Left ventricle myocardium superior (tissue), 1 donor: ENCODE measurements around the gene PSAPL1. TPM values are rescaled to one million over a fixed set of nuclear protein-coding genes. Genes with fewer than 3 reads are reported as not detected.
"Not testable (repeated sequence)": the region's sequence is repeated elsewhere in the genome, so short reads cannot be mapped to it uniquely, and the experiment has no call there.

Source experiments
- ATAC-seq: fragments of 200-7000 bp; cut with Tn5 transposase; one replicate; pipeline ENCODE4 v1.9.1; 2020; ENCODE audit warnings: mild to moderate bottlenecking, moderate library complexity
- DNase-seq: peaks from one replicate; pipeline ENCODE4 v3.0.0-alpha.2; 2020
- intact Hi-C: fragments of 100-400 bp; cut with micrococcal nuclease; formaldehyde crosslinking; loops from one replicate; pipeline ENCODE4 v1.11.0; 2022
- total RNA-seq: library from RNA; stranded (reverse); fragmentation: NEBNext Ultra II Directional; extraction: Animal tissue kit (Norgen Biotek cat#: 25700); gene quantifications from one replicate; pipeline ENCODE4 v1.2.1, GENCODE V29; 2021
- donor health status: DM: no; HTN: yes; CAD: no; lungs with severe emphysema.

The PSAPL1 gene
- total RNA-seq, 1 donor from 2014 or later, result not detected

- peak; percentile 48 for DNase-seq
- no peak for ATAC-seq
- intact Hi-C loops, result no loop called here
These were observed 25.8 kb upstream of the PSAPL1 start for GRCh38 chr4:7460566-7460965.

DNA sequence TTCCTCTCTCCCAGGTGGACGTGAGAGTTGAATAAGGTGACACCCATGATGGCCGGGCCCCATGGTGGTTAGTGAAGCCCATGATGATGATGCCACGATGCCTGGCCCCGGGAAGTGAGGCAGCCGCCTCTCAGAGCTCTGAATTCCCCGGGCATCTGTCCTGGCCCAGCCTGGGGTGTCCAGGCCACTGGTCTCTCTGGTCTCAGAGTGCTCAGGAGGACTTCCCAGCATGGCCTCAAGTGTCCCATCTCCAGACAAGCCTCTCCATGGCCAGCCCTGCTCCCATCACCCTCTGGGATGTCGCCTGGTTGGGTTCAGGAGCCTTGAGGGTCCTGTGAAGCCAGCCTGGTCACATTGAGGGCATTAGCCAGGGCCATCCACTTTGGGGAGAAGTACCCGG, 24.7 kb upstream of the PSAPL1 start:
- no peak for DNase-seq
- ATAC-seq, result no peak
- intact Hi-C loops, result no loop called here

- intact Hi-C loops, result no loop called here
- DNase-seq, result no peak
These were observed 23.7 kb upstream of the PSAPL1 start for GRCh38 chr4:7458477-7458876.

GRCh38 chr4:7458066-7458425, 23.3 kb upstream of the PSAPL1 start:
- DNase-seq, result peak; percentile 20

More at GRCh38 chr4:7458477-7458876, 23.7 kb upstream of the PSAPL1 start:
- ATAC-seq, result no peak

GRCh38 chr4:7457201-7458065, 22.7 kb upstream of the PSAPL1 start:
- no peak for ATAC-seq
- DNase-seq, result peak; percentile 16
- intact Hi-C loops, result no loop called here

More at GRCh38 chr4:7458066-7458425, 23.3 kb upstream of the PSAPL1 start:
- intact Hi-C loops, result no loop called here
- ATAC-seq, result no peak

GRCh38 chr4:7452802-7453201, 18.1 kb upstream of the PSAPL1 start:
- DNase-seq, intact Hi-C loops, ATAC-seq: not testable (repeated sequence)

GRCh38 chr4:7451800-7452199, 17.1 kb upstream of the PSAPL1 start:
- intact Hi-C loops, result no loop called here
- ATAC-seq, result no peak
- no peak for DNase-seq

DNA sequence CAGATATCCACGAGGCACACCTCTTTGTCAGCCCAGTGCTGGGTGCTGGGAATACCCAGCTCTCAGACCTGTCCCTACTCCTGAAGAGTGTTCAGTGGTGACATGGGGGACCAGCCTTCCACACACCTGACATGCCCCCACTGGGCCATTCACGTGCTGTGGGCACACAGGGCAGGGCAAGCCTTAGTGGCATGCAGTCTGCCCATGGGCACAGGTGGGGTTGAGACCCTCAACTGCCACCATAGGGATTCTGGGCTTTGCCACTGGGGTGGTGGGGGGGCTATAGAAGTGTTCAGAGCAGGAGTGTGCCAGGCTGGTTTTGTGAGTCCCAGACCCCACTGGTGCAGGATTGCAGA, 16.7 kb upstream of the PSAPL1 start:
- DNase-seq (no peak), ATAC-seq (no peak)
- intact Hi-C loops, result no loop called here

DNA sequence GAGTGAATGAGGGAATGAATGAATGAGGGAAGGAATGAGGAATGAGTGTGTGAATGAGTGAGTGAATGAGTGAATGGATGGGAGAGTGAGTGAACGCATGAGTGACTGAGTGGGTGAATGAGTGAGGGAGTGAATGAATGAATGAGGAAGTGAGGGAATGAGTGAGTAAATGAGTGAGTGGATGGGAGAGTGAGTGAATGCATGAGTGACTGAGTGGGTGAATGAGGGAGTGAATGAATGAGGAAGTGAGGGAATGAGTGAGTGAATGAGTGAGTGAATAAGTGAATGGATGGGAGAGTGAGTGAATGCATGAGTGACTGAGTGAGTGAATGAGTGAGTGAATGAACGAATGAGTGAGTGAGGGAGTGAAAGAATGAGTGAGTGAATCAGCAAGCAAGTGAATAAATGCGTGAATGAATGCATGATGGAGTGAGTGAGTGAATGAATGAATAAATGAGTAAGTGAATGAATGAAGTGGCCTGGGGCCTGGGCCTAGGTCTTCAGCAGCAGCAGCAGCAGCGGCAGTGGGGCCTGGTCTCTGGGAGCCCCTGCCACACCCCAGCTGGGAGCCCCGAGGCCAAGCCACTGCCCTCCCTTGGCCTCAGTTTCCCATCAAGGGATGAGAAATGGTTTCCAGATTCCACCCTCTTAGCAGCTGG, 16.2 kb upstream of the PSAPL1 start:
- ATAC-seq (no peak), DNase-seq (peak; percentile 15)
- intact Hi-C loops, result no loop called here

DNA sequence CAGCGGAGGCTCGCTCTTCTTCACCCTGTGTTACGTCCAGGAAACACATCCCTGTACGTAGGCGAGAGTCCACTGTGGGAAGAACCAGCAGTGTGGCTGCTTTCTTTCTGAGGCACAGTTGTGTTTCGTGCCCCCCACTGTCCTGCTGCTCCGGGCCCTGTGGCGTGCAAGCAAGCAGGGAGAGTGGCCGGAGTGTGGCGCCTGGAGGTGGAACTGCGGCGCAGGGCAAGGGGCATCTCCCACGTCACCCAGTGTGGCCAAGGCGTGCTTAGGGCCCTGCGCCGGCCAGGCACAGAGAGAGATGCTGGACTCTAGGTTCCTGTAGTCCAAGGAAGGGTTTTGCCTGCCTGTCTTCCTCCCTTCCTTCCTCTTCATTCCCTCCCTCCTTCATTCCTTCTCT, 13.3 kb upstream of the PSAPL1 start:
- no peak for DNase-seq
- no peak for ATAC-seq
- intact Hi-C loops, result no loop called here

- intact Hi-C loops, result no loop called here
- ATAC-seq (no peak), DNase-seq (no peak)
These were observed 12.5 kb upstream of the PSAPL1 start for GRCh38 chr4:7447236-7447635.

DNA sequence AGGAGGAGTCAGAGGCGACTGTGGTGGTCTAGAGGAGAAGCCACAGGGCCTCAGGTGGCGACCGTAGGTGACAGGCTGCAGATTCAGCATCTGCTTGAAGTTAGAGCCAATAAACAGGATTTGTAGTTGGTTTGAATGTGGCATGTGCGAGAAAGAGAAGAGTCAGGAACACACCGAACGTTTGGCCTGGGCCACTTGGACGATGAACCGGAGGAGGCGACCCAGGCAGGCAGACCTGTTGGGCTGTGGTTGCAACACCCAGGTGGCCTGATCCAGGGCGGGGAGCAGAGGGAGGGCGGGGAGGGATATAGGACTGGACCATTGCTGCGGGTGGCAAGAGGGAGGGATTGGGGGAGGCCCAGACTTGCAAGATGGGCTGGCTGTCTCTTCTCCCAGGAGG, 10.0 kb upstream of the PSAPL1 start:
- ATAC-seq (no peak), DNase-seq (peak; percentile 5)
- intact Hi-C loops, result no loop called here

GRCh38 chr4:7444314-7444713, 9.6 kb upstream of the PSAPL1 start:
- DNase-seq (peak; percentile 13), ATAC-seq (no peak)
- intact Hi-C loops, result no loop called here

DNA sequence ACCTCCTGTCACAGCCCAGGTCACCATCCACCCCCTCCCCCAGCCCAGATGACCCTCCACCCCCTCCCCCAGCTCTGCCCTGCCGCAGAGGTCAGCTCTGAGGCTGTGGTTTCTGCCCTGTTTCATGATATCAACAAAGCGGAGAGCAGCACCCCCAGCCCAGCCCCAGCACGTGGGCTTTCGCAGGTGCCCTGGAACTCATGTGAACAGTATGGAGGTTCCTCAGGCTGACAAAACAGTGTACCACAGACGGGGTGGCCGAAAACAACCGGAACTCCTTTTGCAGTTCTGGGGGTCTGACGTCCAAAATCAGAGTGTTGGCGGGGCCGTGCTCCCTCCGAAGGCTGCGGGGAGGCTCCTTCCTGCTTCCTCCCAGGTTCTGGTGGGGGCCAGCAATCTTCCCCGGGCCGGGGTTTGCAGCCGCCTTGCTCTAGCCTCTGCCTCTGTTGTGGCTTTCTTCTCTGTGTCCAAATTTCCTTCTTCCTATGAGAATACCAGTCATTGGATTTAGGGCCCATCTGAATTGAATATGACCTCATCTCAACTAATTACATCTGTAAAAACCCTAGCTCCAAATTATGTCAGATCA, 7.9 kb upstream of the PSAPL1 start:
- no peak for ATAC-seq
- intact Hi-C loops, result no loop called here
- DNase-seq, result peak; percentile 17

DNA sequence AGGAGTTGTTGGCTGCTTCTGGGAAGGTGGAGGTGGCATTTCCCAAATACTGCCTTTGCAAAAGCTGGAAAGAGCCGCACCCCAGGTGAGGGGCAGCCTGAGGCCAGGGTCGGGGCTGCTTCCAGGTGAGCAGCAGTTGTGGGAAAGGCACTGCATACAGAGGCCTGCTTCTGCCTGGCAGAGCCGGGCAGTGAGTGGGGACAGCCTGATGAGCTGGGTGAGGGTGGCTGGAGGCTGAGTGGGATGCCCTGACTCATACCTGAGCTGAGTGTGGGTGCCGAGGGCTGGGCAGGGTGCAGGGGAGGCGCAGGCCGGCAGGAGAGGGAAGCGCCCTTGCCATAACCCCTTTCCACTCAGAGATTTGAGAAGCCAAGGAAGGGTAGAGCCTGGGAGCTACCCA, 6.5 kb upstream of the PSAPL1 start:
- ATAC-seq (no peak), DNase-seq (peak; percentile 5)
- intact Hi-C loops, result no loop called here

DNA sequence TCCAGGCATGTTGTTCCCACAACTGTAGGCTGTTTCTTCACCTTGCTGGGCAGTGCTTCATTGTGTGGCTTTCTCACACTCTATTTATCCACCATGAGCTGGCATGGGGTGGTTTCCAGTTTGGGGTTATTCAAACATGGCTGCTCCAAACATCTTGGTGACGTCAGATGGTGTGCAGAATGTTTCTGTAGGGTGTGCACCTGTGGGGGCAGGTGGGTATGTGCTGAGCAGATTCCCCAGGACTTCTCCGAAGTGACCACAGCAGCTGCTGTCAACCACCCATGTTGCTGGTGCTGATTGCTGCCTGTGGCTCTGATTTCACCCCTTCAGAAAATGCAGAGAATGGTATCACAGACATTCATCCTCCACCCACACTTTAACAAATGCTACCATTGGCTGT, 5.0 kb upstream of the PSAPL1 start:
- DNase-seq (no peak), ATAC-seq (no peak)
- intact Hi-C loops, result no loop called here

DNA sequence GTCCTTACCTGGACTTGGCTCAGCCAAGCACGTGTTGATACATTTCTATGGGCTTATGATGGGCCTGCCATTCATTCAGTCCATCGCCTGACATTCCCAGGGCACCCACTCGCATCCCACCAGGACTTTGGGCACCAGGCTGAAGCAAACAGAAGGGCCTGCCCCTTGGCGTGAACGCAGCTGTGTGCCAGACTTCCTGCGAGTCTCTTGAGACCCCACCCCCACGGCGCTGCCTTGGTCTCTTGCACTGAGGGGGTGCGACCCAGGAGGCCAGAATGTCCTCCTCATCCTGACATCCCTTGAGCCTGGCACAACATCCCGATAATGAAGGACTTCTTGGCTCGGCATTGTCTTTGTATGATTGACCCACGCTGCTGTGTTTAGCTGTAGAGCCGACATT, 1.5 kb upstream of the PSAPL1 start:
- intact Hi-C loops, result no loop called here
- no peak for ATAC-seq
- peak; percentile 6 for DNase-seq

- peak; percentile 19 for DNase-seq
- intact Hi-C loops, result no loop called here
- peak; percentile 6 for ATAC-seq
These were observed 836 bp upstream of the PSAPL1 start for GRCh38 chr4:7435471-7436061.

GRCh38 chr4:7434141-7434765, 477 bp downstream of the PSAPL1 start:
- no peak for ATAC-seq
- intact Hi-C loops, result no loop called here
- DNase-seq, result no peak
